Fibroblast of mammary gland (primary cell): ENCODE results near the gene TAL1.
"Not testable (repeated sequence)": the region's sequence is repeated elsewhere in the genome, so short reads cannot be mapped to it uniquely, and the experiment has no call there.

Experiments used
- DNase-seq: peaks from one replicate; pipeline ENCODE4 v3.0.0-alpha.2; 2010; ENCODE audit warnings: low read depth
- H3K4me3 ChIP-seq: 2 replicates; pipeline ENCODE4 v1.5.1; 2011; ENCODE audit warnings: low read depth, mild to moderate bottlenecking, low read length, moderate library complexity; ENCODE audit not compliant: control insufficient read depth
- TF ChIP-seq, protein P1 (sequence below): conservative IDR thresholded peaks from 2 replicates; pipeline ENCODE4 v1.5.1; 2011; ENCODE audit warnings: low read depth, low read length, inconsistent platforms; ENCODE audit not compliant: control insufficient read depth, insufficient read depth

The TAL1 gene

GRCh38 chr1:47210666-47211065 lies 21.4 kb downstream of the TAL1 start:
- no peak overlapping the region for H3K4me3 ChIP-seq
- TF ChIP-seq, protein P1, sequence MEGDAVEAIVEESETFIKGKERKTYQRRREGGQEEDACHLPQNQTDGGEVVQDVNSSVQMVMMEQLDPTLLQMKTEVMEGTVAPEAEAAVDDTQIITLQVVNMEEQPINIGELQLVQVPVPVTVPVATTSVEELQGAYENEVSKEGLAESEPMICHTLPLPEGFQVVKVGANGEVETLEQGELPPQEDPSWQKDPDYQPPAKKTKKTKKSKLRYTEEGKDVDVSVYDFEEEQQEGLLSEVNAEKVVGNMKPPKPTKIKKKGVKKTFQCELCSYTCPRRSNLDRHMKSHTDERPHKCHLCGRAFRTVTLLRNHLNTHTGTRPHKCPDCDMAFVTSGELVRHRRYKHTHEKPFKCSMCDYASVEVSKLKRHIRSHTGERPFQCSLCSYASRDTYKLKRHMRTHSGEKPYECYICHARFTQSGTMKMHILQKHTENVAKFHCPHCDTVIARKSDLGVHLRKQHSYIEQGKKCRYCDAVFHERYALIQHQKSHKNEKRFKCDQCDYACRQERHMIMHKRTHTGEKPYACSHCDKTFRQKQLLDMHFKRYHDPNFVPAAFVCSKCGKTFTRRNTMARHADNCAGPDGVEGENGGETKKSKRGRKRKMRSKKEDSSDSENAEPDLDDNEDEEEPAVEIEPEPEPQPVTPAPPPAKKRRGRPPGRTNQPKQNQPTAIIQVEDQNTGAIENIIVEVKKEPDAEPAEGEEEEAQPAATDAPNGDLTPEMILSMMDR, result no peak
- no peak for DNase-seq

GRCh38 chr1:47209725-47210325 lies 22.2 kb downstream of the TAL1 start:
- no peak for DNase-seq
- H3K4me3 ChIP-seq, result no peak overlapping the region
- TF ChIP-seq, protein P1, result no peak

DNA sequence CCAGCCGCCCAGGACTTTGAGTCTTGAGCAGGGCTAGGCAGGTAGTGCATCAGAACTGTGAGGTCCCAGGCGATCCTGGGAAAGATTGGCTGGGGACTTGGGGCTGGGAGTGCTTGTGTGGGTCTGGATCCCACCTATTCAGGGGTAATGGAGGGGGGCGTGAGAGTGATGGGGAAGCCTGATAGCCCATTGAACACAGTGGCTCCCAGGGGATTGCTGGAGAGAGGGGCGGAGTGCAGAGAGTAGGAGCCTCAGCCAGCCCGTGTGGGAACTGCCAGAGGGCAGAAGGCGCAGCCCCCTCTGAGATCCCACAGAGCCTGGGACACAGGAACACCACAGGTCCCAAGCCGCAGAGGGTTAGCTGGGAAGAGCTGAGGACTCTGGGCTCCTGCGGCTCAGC lies 22.9 kb downstream of the TAL1 start:
- H3K4me3 ChIP-seq, result no peak overlapping the region
- TF ChIP-seq, protein P1, result no peak
- DNase-seq, result no peak

DNA sequence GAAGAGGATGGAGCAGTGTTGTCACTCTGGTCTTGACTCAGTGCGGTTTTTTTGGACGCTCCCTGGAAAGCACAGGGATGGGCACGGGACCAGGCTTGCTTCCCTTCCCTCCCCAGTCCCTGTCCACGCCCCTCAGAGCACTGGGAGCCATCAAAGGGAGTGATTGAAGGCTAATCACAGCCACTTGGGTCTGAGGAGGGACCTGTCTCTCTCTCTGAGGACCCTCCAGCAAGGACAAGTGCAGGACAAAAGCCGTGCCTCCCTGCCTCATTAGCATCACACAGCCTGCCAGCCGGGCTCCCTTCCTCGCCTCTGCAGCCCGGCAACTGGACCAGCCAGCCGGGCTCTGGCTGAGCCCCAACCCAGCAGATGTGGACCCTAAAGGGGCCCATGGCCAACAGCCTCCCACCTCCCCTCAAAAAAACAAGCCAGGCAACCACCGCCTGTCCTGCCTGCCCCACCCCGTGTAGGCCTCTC lies 23.6 kb downstream of the TAL1 start:
- peak; percentile 43 for DNase-seq
- TF ChIP-seq, protein P1, result no peak
- H3K4me3 ChIP-seq, result no peak overlapping the region

DNA sequence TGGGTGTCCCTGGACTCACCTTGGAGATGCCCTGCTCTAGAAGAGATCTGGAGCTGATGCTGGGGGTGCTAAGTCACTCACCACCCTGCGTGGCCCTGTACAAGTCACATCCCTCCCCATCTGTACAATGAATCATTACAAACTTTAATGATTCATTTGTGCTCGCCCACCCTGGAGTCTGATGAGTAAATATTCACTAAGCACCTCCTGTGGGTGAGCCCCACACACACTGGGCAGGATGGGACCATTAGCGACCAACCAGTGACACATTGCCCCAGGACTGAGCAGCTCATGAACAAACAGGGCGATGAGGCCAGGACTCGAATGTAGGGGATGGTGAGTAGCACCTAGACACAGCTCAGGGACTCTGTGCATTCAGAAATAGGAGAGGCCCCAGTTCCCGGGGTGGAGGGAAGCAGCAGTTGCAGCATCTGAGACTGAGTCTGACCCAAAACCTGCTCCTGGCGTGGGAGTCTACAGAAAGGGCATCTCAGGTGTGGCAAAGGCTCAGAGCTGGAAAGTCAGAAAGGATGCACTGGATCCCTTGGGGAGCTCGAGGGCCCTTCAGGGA lies 24.1 kb downstream of the TAL1 start:
- DNase-seq, result peak; percentile 55
- TF ChIP-seq, protein P1, result no peak

GRCh38 chr1:47205918-47206317 lies 26.1 kb downstream of the TAL1 start:
- TF ChIP-seq, protein P1, result no peak
- no peak overlapping the region for H3K4me3 ChIP-seq
- DNase-seq, result no peak

More for the DNA sequence above, 24.1 kb downstream of the TAL1 start:
- H3K4me3 ChIP-seq, result no peak overlapping the region

GRCh38 chr1:47203504-47203903 lies 28.5 kb downstream of the TAL1 start:
- H3K4me3 ChIP-seq, DNase-seq: not testable (repeated sequence)
